ENCODE results near the gene CDK17. TPM values are rescaled to one million over a fixed set of nuclear protein-coding genes. Genes with fewer than 3 reads are reported as not detected.
"Not testable (repeated sequence)": the region's sequence is repeated elsewhere in the genome, so short reads cannot be mapped to it uniquely, and the experiment has no call there.

Gene CDK17
- total and polyA plus RNA-seq, 7 donors, result 4.6 to 117 (median 63.2) TPM

DNA sequence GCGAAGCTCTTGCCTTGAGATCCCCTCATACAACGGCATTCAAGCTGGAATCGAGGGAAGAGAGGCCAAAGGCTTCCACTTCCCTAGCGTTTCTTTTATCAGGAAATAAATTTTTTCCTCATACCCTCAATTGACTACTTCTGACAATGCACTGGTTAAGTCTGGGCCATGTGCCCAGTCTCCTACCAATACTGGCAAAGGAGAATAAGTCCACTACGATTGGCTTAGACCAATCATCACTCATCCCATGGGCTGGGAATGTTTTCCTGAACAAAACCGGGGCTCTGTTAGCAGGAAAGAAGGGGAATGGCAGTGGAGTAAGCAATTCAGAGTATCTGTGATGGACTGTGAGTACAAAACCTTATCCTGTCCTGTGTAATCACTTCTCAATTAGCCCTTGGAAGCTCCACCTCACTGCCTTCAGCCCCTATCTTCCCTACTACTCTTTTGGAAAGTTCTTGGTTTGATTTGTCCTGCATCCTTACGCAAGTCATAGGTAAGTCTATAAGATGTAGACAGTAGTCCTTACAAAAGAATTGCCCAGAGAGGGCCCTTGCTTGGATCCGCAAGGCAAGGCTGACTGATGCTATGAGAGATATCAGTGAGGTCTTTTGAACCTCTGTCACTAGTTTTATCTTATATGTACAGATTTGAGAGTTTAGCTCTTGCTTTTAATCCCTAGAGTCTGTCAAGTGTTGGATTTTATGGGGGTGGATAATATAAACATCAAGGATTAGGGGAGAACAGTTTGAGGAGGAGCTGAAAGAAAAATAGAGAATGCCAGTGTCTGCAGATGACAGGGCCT lies 36.3 kb upstream of the CDK17 start:
- TF ChIP-seq POLR2AphosphoS5 (IDR thresholded peaks at IDR 0.05), result no peak
- no peak for TF ChIP-seq POLR2A (IDR thresholded peaks at IDR 0.05)
- no peak for TF ChIP-seq EP300 (IDR thresholded peaks at IDR 0.05)
- TF ChIP-seq, protein P1, sequence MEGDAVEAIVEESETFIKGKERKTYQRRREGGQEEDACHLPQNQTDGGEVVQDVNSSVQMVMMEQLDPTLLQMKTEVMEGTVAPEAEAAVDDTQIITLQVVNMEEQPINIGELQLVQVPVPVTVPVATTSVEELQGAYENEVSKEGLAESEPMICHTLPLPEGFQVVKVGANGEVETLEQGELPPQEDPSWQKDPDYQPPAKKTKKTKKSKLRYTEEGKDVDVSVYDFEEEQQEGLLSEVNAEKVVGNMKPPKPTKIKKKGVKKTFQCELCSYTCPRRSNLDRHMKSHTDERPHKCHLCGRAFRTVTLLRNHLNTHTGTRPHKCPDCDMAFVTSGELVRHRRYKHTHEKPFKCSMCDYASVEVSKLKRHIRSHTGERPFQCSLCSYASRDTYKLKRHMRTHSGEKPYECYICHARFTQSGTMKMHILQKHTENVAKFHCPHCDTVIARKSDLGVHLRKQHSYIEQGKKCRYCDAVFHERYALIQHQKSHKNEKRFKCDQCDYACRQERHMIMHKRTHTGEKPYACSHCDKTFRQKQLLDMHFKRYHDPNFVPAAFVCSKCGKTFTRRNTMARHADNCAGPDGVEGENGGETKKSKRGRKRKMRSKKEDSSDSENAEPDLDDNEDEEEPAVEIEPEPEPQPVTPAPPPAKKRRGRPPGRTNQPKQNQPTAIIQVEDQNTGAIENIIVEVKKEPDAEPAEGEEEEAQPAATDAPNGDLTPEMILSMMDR (IDR thresholded peaks at IDR 0.05), result no peak
- intact Hi-C loops (cut with DNase I), result no loop called here
- no peaks in the 10 kb centered on the region for H3K4me1 ChIP-seq
- H3K27ac ChIP-seq, result no peak overlapping the region
- no peaks in the 10 kb centered on the region for H3K9me3 ChIP-seq
- no peaks in the 10 kb centered on the region for H3K27me3 ChIP-seq
- no peak overlapping the region for H3K4me3 ChIP-seq
- 79 to 87% methylated on average over 8 of the region's 8 CpGs for WGBS, 2 donors
- DNase-seq, result no peak
- H3K36me3 ChIP-seq, result no peaks in the 10 kb centered on the region

DNA sequence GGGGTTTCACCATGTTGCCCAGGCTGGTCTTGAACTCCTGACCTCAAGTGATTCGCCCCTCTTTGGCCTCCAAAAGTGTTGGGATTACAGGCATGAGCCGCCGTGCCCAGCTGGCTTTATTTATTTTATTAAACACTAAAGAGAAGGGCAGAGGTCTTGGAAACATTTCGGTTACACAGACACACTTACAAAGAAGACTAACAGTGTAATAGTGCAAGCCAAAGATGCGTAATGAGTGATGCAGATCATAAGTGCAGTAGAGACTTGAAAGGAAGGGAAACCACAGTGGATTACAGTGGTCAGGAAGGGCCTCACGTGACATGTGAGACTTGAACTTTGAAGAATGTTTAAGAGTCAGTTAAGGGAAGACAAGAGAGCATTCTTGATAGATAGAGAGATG lies 33.9 kb upstream of the CDK17 start:
- Histone ChIP-seq H3K27ac (no peak overlapping the region), H3K27me3 (no peaks in the 10 kb centered on the region), H3K4me3 (no peak overlapping the region), H3K4me1 (no peaks in the 10 kb centered on the region), H3K9me3 (no peaks in the 10 kb centered on the region), H3K36me3 (no peaks in the 10 kb centered on the region)
- TF ChIP-seq, protein P1 (IDR thresholded peaks at IDR 0.05), result no peak
- no peak for TF ChIP-seq EP300 (IDR thresholded peaks at IDR 0.05)
- TF ChIP-seq POLR2AphosphoS5 (IDR thresholded peaks at IDR 0.05), result no peak
- TF ChIP-seq POLR2A (IDR thresholded peaks at IDR 0.05), result no peak
- WGBS, 2 donors, result 39 to 54% methylated on average over 6 of the region's 6 CpGs
- DNase-seq, result no peak
- intact Hi-C loops (cut with DNase I), result no loop called here

DNA sequence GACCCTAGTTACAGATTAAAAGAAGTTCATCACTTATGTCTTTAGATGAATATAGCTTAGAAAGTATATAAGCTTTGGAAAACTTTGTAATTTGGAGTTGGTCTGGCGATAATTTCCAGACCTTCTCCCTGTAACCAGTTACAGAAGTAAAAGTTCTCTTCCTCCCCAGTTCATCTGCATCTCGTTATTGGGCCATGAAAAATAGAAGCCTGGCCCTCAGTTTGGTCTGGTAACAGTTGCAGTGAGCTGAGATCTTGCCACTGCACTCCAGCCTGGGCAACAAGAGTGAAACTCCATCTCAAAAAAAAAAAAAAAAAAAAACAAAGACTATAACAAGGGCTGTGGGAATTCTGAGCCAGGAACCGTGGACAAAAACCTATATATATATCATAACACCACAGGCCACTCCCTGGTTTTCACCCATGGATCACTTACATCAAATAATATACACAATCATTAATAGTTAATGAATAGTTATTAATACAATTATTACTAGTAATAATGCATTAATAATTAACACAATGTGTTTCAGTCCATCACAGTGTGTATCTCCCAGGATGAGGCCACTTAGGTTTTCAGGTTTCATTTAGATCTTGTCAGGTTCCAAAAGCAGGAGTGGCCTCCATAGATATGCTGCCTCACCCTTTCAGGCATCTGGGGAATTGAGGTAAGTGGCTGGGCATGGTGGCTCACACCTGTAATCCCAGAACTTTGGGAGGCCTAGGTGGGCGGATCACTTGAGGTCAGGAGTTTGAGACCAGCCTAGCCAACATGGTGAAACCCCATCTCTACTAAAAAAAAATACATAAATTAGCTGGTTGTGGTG lies 32.5 kb upstream of the CDK17 start:
- H3K27ac ChIP-seq; H3K9me3 ChIP-seq; H3K27me3 ChIP-seq; H3K4me3 ChIP-seq; H3K4me1 ChIP-seq; DNase-seq; H3K36me3 ChIP-seq; intact Hi-C loops (cut with DNase I): not testable (repeated sequence)
- WGBS, 2 donors, result 87 to 92% methylated on average over 4 of the region's 4 CpGs

DNA sequence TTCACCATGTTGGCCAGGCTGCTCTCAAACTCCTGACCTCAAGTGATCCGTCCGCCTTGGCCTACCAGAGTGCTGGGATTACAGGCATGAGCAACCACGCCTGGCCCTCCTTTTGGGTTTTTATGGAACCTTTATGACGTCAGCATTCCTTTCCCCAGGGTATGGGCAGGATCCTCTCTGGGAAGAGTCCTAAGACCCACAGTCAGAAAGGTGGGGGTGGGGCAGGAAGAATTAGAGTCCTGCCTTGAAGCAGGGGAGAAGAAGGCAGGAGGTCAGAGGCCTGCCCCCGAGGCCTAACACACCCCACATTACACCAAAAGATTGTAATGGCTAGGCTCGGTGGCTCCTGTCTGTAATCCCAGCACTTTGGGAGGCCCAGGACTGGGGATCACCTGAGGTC lies 30.8 kb upstream of the CDK17 start:
- DNase-seq, result no peak
- WGBS, 2 donors, result 84 to 88% methylated on average over 6 of the region's 6 CpGs
- intact Hi-C loops (cut with DNase I), result no loop called here

More for the DNA sequence above, 30.8 kb upstream of the CDK17 start:
- Histone ChIP-seq H3K9me3 (no peaks in the 10 kb centered on the region), H3K36me3 (no peaks in the 10 kb centered on the region), H3K27ac (no peak overlapping the region), H3K4me1 (peaks cover 0 to 14% (median 4%) of the 10 kb centered on the region in 4 donors), H3K4me3 (no peak overlapping the region), H3K27me3 (no peaks in the 10 kb centered on the region)
- TF ChIP-seq, protein P1 (IDR thresholded peaks at IDR 0.05), result no peak
- TF ChIP-seq POLR2AphosphoS5 (IDR thresholded peaks at IDR 0.05) (no peak), POLR2A (IDR thresholded peaks at IDR 0.05) (no peak)
